HS-5 (cell line): ENCODE results near the gene CAPN10.

Experiments used
- DNase-seq: peaks from one replicate; pipeline ENCODE4 v3.0.0-alpha.2; 2012; ENCODE audit warnings: low read depth

CAPN10 gene

DNA sequence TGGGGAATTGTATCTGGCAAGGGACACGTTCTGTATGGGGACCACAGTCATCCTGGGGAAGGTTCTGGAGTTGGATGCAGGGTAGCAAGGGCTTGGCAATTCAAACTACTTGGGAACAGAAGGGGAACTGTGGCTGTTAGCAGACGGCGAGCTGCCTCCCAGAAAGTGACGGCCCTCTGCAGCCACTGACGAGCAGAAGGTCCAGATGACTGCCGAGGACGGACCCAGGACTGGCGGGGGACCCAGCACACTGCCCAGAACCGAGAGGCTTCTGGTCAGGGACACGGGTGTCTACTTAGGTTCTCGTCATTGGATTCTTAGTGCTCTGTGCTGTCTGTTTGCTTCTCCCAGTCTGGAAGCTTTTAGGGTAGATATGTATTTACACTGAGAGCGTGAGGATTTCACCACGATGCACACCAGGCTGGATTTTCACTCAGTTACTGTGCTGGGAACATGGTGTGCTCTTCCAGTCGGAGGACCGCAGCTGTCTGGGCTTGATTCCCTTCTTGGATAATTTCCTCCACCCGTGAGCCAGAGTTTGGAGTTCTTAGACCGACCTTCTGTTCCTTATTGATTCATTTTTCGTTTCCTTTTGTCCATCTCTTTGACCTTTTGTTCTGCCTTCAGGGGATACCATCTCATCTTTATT lies 52.1 kb downstream of the CAPN10 start:
- no peak for DNase-seq

DNA sequence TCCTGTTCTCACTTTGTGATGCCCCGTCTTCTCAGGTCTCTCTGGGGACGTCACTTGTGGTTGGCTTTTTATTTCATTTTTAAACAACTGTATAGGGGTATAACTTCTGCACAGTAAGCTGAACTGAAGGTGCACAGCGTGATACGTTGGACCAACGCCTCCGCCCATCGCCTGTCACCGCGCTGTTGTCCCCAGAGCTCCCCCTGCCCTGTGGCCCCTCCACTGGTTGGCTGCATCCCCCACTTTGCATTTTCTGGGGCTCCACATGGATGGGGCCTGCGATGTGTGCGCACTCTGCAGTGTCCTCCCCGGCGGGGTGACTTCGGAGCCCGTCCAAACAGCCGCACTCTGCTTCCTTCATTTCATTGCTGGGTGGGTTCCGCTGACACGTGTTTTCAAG lies 53.0 kb downstream of the CAPN10 start:
- no peak for DNase-seq

DNA sequence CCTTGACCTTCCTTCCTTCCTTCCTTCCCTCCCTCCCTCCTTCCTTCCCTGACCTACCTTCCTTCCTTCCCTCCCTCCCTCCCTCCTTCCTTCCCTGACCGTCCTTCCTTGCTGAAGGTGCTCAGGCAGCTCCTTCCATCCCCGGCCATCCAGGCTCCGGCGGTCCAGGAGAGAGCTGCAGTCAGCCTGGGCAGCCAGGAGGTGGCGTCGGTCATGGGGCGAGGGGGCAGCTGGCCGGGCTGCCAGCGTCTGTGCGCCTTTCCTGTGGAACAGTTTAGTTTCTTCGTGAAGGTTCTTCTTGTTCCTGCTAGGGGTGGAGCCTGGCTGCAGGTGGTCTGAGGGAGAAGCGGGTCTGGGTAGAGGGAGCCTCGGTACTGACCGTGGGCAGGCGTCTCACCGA lies 54.4 kb downstream of the CAPN10 start:
- no peak for DNase-seq

DNA sequence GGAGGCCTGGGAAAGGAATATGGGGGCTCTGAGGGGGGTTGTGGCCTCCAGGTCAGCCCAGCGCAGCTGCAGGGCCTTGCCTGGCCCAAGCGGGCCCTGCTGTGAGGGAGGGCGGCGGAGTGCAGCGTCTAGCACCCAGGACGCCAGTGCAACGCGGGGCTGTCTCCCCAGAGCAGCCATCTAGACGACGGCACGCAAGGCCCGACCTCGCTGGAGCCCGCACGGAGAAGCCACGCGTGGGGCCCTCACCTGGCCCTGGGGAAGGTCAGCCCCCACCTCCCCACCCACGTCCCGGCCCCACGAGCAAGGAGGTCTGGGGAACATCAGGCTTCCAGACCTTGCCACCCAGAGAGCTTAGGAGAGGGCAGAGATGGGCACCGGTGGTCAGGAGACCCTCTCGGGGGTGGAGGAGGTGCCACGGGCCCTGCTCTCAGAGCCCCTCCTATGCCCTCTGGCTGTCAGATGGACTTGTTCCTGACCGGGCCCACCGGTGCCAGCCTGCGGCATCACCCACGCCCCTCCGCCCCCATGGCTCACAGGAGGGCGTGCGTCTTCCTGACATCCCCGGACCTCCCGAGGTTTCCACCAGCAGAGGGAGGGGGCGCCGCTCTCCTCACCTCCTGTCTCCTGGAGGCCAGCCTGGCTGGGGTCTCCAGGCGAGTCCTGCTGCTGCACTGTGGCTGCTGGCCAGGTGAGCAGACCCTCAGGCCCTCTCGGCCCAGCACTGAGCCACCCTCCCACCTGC lies 55.7 kb downstream of the CAPN10 start:
- DNase-seq, result no peak

DNA sequence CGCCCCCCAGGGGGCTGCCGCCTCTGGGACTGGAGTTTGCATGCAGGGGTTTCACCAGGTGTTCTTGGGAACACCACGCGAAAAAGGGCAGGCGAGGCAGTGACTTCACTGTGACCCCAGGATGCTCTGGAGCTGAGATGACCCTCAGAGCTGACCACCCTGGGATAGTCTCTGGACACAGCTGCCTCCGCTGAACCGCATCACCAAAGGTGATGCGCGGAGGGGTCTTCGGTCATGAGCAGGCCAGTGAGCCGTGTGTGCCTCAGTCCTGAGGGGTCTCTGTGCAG lies 56.2 kb downstream of the CAPN10 start:
- DNase-seq, result no peak

DNA sequence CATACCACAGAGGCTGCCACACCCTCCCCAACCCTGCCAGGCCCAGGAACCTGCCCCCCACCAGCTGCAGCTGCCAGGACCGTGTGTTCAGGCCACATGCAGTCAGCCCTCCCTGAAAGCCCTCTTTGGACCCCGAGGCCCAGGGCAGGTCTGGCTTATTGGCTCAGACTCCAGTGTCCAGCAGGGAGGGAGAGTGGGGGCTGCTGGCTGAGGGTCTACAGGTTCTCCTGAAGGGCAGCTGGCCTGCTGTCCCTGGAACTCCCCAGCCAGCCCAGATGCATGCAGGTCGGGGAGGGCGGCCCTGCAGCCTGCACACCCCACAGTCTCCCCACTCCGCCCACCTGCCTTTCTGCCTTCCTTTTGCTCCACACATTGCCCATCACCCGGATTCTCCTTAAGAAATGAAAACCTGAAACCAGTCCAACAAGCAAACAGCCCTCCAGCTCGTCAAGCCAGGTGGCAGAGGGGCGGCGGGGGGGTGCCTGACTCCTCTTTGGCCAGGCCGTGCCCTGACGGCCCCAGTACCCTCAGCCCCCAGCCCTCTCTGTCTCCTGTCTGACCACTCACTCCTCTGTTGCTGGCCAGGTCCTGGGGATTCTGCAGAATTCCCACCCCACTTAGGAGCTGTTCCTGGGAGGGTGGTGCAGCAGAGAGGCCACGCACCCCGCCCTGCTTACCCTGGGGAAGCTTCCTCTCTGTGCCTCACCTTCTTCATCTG lies 56.7 kb downstream of the CAPN10 start:
- DNase-seq, result no peak

DNA sequence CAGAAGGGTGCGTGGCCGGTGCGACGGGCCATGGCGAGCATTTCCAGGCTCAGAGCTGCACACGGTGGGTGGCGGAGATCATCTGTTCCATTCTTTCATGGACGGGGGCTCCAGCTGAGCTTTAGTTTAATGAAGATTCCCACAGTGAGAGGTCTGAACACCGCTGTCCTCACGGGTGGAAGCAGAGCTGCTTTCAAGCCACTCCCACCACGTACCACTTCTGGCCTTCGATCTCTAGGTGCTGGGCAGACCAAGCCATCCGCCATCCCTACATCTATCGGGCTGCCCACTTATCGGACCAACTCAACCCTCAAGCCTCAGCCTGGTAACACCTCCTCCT lies 57.2 kb downstream of the CAPN10 start:
- no peak for DNase-seq

DNA sequence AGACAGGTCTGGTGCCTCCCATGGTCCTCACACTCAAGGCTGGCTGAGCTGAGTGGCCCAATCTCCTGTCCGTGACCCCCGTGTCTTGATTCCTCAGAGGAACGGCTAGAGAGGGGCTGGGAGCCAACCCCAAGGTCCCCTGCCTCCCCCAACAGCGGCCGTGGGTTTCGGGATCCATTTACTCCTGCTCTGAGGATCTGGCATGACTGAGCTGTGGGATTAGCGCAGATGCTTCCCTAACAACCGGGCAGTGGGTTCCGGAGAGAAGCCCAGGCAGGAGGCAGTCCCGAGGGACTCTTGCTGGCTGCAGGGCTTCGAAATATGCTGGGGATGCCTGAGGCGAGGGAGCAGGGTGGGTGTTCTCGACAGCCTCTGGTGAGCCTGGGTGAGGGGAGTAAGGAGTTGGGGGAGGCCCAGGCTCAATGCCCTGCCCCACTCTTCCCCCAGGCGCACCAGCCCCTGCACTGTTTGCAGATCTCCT lies 57.7 kb downstream of the CAPN10 start:
- DNase-seq, result no peak

DNA sequence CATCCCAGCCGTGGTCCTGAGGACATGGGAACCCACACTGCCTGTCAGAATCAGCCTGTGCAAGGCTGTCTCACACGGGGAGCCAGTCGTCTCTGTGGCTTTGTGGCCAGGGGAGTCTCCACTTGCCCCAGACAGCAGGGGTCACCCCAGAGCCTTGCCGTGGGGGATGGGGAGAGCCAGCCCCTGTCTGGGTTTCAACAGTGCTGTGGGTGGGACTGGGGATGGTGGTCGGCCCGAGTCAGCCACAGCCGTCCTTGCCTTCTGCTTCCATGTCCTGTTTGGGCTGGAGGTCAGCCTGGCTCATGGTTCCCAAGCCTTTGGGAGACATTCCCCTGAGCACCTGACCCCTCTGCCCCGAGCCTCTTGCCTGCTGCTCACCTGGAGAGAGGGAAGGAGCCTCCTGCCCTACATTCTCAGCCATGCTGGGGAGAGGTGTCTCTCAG lies 58.3 kb downstream of the CAPN10 start:
- DNase-seq, result no peak

DNA sequence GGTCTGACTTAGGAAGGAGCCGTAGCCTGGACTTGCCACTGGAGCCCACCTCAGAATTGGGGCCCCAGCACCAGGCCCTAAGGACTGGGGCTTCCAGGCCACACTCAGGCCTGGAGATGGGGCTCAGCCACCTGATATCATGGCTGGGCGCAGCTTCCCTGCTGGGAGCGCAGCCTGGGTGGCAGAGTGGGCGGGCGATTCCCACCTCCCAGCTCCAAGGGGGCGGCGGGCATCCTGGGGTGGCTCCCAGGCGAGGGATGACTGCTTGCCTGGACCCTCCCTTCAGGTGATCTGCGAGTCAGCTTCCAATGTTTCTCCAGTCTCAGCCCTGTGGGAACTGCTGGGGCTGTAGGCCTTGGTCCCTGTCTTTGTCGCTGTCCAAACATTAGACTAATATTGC lies 58.8 kb downstream of the CAPN10 start:
- DNase-seq, result no peak

DNA sequence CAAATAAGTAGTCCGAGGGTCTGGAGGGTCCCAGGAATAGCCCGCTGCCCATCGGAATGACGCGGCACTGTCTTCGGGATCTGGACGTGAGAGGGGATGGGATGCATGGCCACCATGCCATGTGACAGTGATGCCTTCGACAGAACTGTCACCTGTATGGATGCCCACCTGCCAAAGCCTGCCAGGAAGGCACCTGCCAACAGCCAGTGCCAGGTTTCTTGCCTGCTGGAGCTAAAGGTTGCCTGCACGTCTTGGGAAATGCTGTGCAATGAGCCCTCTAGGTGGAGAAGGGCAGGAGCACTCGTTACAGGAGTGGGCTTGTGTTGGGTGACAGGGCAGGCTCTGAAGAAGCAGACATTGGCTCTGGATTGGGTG lies 59.3 kb downstream of the CAPN10 start:
- DNase-seq, result no peak

DNA sequence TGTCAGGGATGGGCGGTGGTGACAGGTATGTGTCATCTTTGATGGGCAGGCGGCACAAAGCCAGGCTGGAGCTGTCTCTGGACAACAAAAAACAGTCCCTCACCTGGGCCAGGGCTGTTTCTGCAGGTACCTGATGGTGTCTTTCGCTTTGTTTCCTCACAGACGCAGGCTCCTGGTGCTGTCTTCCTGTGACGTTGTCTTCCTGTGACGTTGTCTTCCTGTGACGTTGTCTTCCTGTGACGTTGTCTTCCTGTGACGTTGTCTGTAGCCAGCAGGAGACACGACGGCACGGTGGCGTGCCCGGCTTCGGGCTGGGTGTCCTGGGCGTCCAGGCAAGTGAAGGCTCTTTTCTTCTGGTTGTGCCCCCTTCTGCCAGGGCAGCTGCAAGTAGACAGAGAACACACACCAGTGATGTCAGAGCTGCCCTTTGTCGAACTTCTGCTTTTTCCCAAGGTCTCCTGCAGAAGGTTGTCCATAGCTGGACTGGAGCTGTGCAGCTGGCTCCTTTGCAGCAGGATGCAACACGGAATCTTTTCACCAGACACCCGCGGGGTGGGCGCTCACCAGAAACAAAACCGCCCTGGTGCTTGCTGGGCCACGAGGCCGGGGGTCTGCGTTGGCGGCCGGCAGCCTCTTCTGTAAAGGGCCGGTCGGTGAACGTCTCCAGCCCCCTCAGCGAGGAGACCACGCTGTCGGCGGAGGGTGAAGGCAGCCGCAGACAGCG lies 59.8 kb downstream of the CAPN10 start:
- no peak for DNase-seq

DNA sequence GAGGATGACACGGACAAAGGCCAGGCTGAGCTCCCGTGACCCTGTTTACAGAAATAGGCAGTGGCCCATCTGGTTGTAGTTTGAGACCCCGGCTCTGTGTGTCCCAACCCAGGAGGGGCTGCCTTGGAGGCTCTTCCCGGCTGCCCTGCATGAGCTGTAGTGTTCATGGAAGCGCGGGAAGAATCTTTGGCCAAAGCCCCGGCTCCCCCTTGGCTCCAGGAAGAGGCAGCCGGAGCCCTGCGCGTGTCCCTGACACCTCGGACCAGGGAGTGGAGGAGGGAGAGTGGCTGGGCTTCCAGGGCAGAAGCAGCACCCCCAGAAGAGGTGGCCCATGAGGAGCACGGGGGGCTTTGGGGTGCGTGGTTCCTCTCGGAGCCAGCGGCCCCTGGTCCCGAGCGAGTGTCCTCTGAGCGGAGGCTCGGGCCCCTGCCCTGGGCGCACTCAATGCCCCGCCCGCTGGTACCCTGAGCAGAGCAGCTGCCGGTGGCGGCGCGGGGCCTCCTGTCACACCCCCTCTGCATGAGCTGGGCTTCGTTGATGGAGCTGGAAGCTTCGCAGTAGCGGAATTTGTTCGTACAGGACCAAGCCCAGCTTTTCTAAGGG lies 60.5 kb downstream of the CAPN10 start:
- no peak for DNase-seq

DNA sequence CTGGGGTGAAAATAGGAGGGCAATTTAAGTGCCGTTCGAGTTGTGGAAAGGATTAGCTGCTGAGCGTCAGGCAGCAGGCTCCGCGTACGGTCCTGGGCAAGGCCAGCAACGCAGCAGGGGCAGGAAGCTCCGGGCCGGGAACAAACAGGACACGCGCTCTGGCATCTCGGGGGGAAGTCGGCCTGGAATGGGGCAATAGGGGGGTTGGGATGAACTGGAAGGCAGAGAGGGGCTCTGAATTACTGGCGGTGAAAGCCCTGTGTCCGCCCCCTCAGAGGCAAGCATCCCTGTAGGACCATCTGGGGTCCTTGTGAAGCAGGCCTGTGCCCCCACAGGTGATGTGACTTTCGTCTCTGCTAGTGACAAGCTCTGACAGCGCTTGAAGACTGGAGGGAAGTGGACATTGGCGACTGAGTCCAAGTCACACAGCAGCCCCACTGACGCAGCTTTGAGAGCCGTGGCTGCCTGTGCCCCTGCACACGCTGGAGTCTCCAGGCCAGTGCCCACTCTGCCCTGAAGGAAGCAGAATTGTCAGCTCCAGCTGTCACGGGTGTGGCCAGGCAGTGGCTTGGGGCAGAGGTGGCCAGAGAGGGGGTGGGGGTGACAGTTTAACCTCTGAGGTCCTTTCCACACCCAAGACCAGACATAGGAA lies 61.1 kb downstream of the CAPN10 start:
- no peak for DNase-seq

DNA sequence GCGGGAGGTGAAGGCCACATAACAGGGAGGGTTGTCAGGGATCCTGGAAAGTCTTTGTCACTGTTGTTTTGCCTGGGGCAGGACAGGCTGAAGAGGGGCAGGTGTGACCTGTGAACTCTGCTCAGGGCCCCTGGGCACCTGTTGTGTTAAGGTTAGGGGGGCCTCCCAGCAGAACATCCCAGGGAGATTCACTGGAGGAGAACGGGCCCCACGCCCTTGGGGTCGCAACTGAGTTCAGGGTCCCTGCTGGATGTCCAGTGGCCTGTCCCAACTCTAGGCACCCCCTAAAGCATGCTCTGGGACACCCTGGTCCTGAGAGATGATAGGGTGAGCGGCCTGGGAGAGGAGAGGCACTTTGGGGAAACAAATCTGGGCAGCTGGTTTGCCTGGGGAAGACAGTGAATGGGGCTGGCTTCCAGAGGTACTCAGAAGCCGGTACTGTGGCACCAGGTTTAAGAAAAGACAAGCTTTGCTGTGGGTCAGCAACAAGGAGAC lies 61.7 kb downstream of the CAPN10 start:
- DNase-seq, result no peak
